GM12878 (cell line): ENCODE data around the gene ACSL1. TPM values are rescaled to one million over a fixed set of nuclear protein-coding genes. Genes with fewer than 3 reads are reported as not detected.

Experiments
- ATAC-seq: fragments of 200-7000 bp; cut with Tn5 transposase; 3 replicates; pipeline ENCODE4 v1.9.1; 2020; ENCODE audit warnings: mild to moderate bottlenecking, moderate library complexity
- BruUV-seq: library from RNA; stranded (reverse); fragments of 400-500 nt; replicated peaks from 2 replicates; lab custom pipeline; 2021; lab: Mats Ljungman, UMichigan
- CTCF ChIA-PET: fragments of 300-600 bp; sonication (Branson Sonifier 250); formaldehyde crosslinking; extraction: SDS; loops from one replicate; lab custom pipeline; 2021; ENCODE audit warnings: inconsistent platforms; lab: Yijun Ruan, JAX
- POLR2A ChIA-PET: fragments of 350-600 bp; formaldehyde crosslinking; extraction: SDS; loops from one replicate; lab custom pipeline; 2021; ENCODE audit warnings: inconsistent platforms; lab: Charles Lee
- RAD21 ChIA-PET: fragments of 300-600 bp; sonication (Branson Sonifier 250); formaldehyde crosslinking; loops from one replicate; lab custom pipeline; 2023; ENCODE audit warnings: antibody characterized with exemption; ENCODE audit not compliant: unreplicated experiment; lab: Charles Lee
- SMC1A ChIA-PET: fragments of 300-600 bp; sonication (Branson Sonifier 250); formaldehyde crosslinking; loops from one replicate; lab custom pipeline; 2023; ENCODE audit not compliant: unreplicated experiment, uncharacterized antibody; lab: Charles Lee
- DNase-seq: peaks from one replicate; pipeline ENCODE4 v3.0.0-alpha.2; 2011; ENCODE audit warnings: low read depth, low spot score
- FAIRE-seq: peaks from 3 replicates; lab custom pipeline; 2011; peaks lifted over from hg19 to GRCh38; lab: Jason Lieb, UNC
- H2AFZ ChIP-seq: 2 replicates; pipeline ENCODE4 v1.6.0; 2011; ENCODE audit warnings: low read depth, low read length, control low read depth; ENCODE audit not compliant: control insufficient read depth
- H3K27ac ChIP-seq: 2 replicates; pipeline ENCODE4 v1.5.1; 2011; ENCODE audit warnings: control low read depth; ENCODE audit not compliant: control insufficient read depth, insufficient read depth
- H3K27me3 ChIP-seq, 2 experiments: replicated peaks in 1 of 2; 2 replicates each; pipeline versions ENCODE4 v1.6.0 to v1.6.1; 2011; ENCODE audit warnings: low read length in 1 of 2; ENCODE audit not compliant: control insufficient read depth in 2 of 2, insufficient read depth in 2 of 2
- H3K36me3 ChIP-seq, 2 experiments: 2 replicates each; pipeline ENCODE4 v1.5.1; 2011; ENCODE audit warnings: low read length in 1 of 2; ENCODE audit not compliant: control insufficient read depth in 2 of 2, insufficient read depth in 2 of 2
- H3K4me1 ChIP-seq: 2 replicates; pipeline ENCODE4 v1.6.1; 2011; ENCODE audit warnings: mild to moderate bottlenecking, low read length, moderate library complexity, mixed read lengths; ENCODE audit not compliant: control insufficient read depth, insufficient read depth
- H3K4me2 ChIP-seq: 2 replicates; pipeline ENCODE4 v1.6.0; 2011; ENCODE audit warnings: control low read depth; ENCODE audit not compliant: control insufficient read depth, insufficient read depth
- H3K4me3 ChIP-seq: fragments of 200-600 bp; sonication (generic); 2 replicates; pipeline ENCODE4 v1.5.1; 2016
- H3K79me2 ChIP-seq: 2 replicates; pipeline ENCODE4 v1.6.0; 2011; ENCODE audit warnings: low read length; ENCODE audit not compliant: control insufficient read depth, insufficient read depth
- H3K9ac ChIP-seq: 2 replicates; pipeline ENCODE4 v1.8.0; 2011; ENCODE audit warnings: low read length, control low read depth, mixed read lengths; ENCODE audit not compliant: control insufficient read depth, insufficient read depth
- H3K9me3 ChIP-seq: replicated peaks from 3 replicates; pipeline ENCODE4 v1.5.1; 2011; ENCODE audit warnings: mild to moderate bottlenecking, low read length; ENCODE audit not compliant: control insufficient read depth, insufficient read depth
- H4K20me1 ChIP-seq: 2 replicates; pipeline ENCODE4 v1.6.0; 2011; ENCODE audit not compliant: control insufficient read depth, insufficient read depth
- CBX5 ChIP-seq: sonication (generic); IDR thresholded peaks from 2 replicates; pipeline ENCODE4 v1.6.1; 2016; ENCODE audit warnings: low read depth, moderate library complexity, mild to moderate bottlenecking, inconsistent platforms
- CREB1 ChIP-seq: IDR thresholded peaks from 2 replicates; pipeline ENCODE4 v1.6.1; 2012; ENCODE audit warnings: low read depth, mild to moderate bottlenecking, inconsistent platforms
- DPF2 ChIP-seq: fragments of 450-650 bp; IDR thresholded peaks from 2 replicates; pipeline ENCODE4 v1.6.1; 2017; ENCODE audit warnings: mild to moderate bottlenecking
- EED ChIP-seq: sonication (generic); IDR thresholded peaks from 2 replicates; pipeline ENCODE4 v1.6.1; 2016; ENCODE audit warnings: antibody characterized with exemption, low read depth
- ESRRA ChIP-seq: IDR thresholded peaks from 2 replicates; pipeline ENCODE4 v1.6.1; 2012; ENCODE audit warnings: mild to moderate bottlenecking, low read length, improper control_type of control experiment
- ETV6 ChIP-seq, 2 experiments: fragments of 450-650 bp in 1 of 2; IDR thresholded peaks in 1 of 2; conservative IDR thresholded peaks in 1 of 2; 2 replicates each; pipeline ENCODE4 v1.6.1; 2014; ENCODE audit warnings: antibody characterized with exemption in 1 of 2, borderline replicate concordance in 1 of 2, low read depth in 1 of 2, mild to moderate bottlenecking in 1 of 2, moderate library complexity in 1 of 2
- GABPA ChIP-seq: IDR thresholded peaks from 2 replicates; pipeline ENCODE4 v1.6.1; 2014; ENCODE audit warnings: antibody characterized with exemption, low read depth, mild to moderate bottlenecking, inconsistent platforms
- IKZF1 ChIP-seq: fragments of 450-650 bp; conservative IDR thresholded peaks from 2 replicates; pipeline ENCODE4 v1.6.1; 2017; ENCODE audit warnings: antibody characterized with exemption, mild to moderate bottlenecking
- LARP7 ChIP-seq: fragments of 450-650 bp; IDR thresholded peaks from 2 replicates; pipeline ENCODE4 v1.6.1; 2017; ENCODE audit warnings: mild to moderate bottlenecking
- MAX ChIP-seq: IDR thresholded peaks from 2 replicates; pipeline ENCODE4 v1.6.1; 2012; ENCODE audit warnings: low read depth, low read length, improper control_type of control experiment
- RAD21 ChIP-seq: IDR thresholded peaks from 2 replicates; pipeline ENCODE4 v1.6.1; 2011; ENCODE audit warnings: mild to moderate bottlenecking, low read depth, low read length, moderate library complexity; ENCODE audit not compliant: insufficient read depth
- RELA ChIP-seq: fragments of 450-650 bp; IDR thresholded peaks from 2 replicates; pipeline ENCODE4 v1.8.0; 2014; ENCODE audit warnings: borderline replicate concordance; ENCODE audit not compliant: partially characterized antibody
- SRF ChIP-seq, 2 experiments: IDR thresholded peaks; 2 replicates each; pipeline ENCODE4 v1.6.1; 2011; ENCODE audit warnings: low read depth in 2 of 2, low read length in 2 of 2, mild to moderate bottlenecking in 1 of 2, moderate library complexity in 1 of 2
- TARDBP ChIP-seq: IDR thresholded peaks from 2 replicates; pipeline ENCODE4 v1.6.1; 2016; ENCODE audit warnings: borderline replicate concordance
- TCF3 ChIP-seq: IDR thresholded peaks from 2 replicates; pipeline ENCODE4 v1.6.1; 2012; ENCODE audit warnings: low read depth, mild to moderate bottlenecking, low read length, borderline replicate concordance; ENCODE audit not compliant: insufficient read depth
- ZBED1 ChIP-seq: IDR thresholded peaks from 2 replicates; pipeline ENCODE4 v1.6.1; 2016; ENCODE audit warnings: borderline replicate concordance
- ZNF217 ChIP-seq: fragments of 450-650 bp; IDR thresholded peaks from 2 replicates; pipeline ENCODE4 v1.6.1; 2017; ENCODE audit warnings: antibody characterized with exemption, mild to moderate bottlenecking
- WGBS: methylation state at CpG from one replicate; pipeline ENCODE4 v1.1.6; 2016; ENCODE audit warnings: low lambda C conversion rate; ENCODE audit not compliant: insufficient replicate concordance, insufficient coverage; ENCODE audit errors: missing lambda C conversion rate; 5-methylcytosine and 5-hydroxymethylcytosine counted together
- in situ Hi-C: fragments of 300-500 bp; cut with MboI; formaldehyde crosslinking; loops from 9 replicates; pipeline ENCODE4 v1.14.3; 2018; ENCODE audit warnings: mixed read lengths
- intact Hi-C: fragments of 100-400 bp; cut with micrococcal nuclease; formaldehyde crosslinking; loops from one replicate; pipeline ENCODE4 v1.14.2; 2022; ENCODE audit not compliant: unreplicated experiment
- polyA plus RNA-seq, 11 experiments: library from polyadenylated mRNA; depleted of rRNA in 4 of 11; unstranded in 6 of 11; stranded (reverse) in 5 of 11; fragments of >200 nt; fragmentation: Nextera tagmentation in 4 of 11; fragmentation: Illumina TruSeq in 1 of 11; extraction: Ambion mirVana in 4 of 11; extraction: Trizol in 1 of 11; gene quantifications; 1 replicate in 1 of 11; 2 replicates in 10 of 11; pipeline versions ENCODE4 v1.2.1 to v1.2.3, GENCODE V29; 2011 to 2016; ENCODE audit warnings: inconsistent platforms in 2 of 11, missing spikeins in 2 of 11, low read depth in 1 of 11
- total RNA-seq, 4 experiments: library from RNA; depleted of rRNA in 3 of 4; stranded (reverse); fragments of >200 nt in 3 of 4; fragmentation: Illumina TruSeq in 1 of 4; extraction: Trizol in 1 of 4; gene quantifications; 2 replicates each; pipeline versions ENCODE4 v1.2.1 to v1.2.3, GENCODE V29; 2013 to 2021
- TF ChIP-seq, protein P1 (sequence below): fragments of 150-350 bp; IDR thresholded peaks from 2 replicates; pipeline ENCODE4 v1.6.1; 2016; ENCODE audit warnings: low read depth, low read length
- TF ChIP-seq, protein P2 (sequence below): fragments of 450-650 bp; IDR thresholded peaks from 2 replicates; pipeline ENCODE4 v1.6.1; 2017; ENCODE audit warnings: low read depth, mild to moderate bottlenecking, moderate library complexity

The ACSL1 gene
- total and polyA plus RNA-seq, 10 of the 15 experiments (the other 5 are each of a cell fraction or from before 2014, with no cell fraction given) = 30.7 to 68.1 (median 58.7) TPM

- Histone ChIP-seq H3K4me2 (peak overlapping the region; percentile 99), H3K36me3 (no peaks in the 10 kb centered on the region), H3K9ac (peak overlapping the region; percentile 70), H2AFZ (peak overlapping the region; percentile 55), H3K27ac (no peak overlapping the region; the same call in 1 of the 2 replicates), H4K20me1 (no peaks in the 10 kb centered on the region), H3K79me2 (peaks cover 38% of the 10 kb centered on the region), H3K9me3 (no peaks in the 10 kb centered on the region), H3K4me3 (peak overlapping the region; percentile 73), H3K4me1 (peaks cover 22% of the 10 kb centered on the region), H3K27me3 (no peaks in the 10 kb centered on the region)
- BruUV-seq = no TSS peak
- DNase-seq (no peak), FAIRE-seq (no peak), ATAC-seq (peak; percentile 30)
- in situ Hi-C loops (no loop called here), intact Hi-C loops (no loop called here)
- ChIA-PET RAD21 (interaction anchor here (1.3 to 6.9 kb wide), 4 partner anchors 11 to 81 kb away, joined by 5 to 47 read pairs (median 17); no protein-coding TSS in a partner anchor), SMC1A (interaction anchor here (1.4 to 3.5 kb wide), 3 partner anchors 12 to 21 kb away, joined by 3 to 31 read pairs (median 6); no protein-coding TSS in a partner anchor), POLR2A (interaction anchor here (1.0 to 1.6 kb wide), 2 partner anchors 10 to 71 kb away, joined by 3 to 4 read pairs; no protein-coding TSS in a partner anchor), CTCF (interaction anchor here (1.2 kb wide), 1 partner anchor 25 kb away, joined by 3 read pairs; no protein-coding TSS in a partner anchor)
- 13% methylated on average over 15 of the region's 15 CpGs for WGBS
- TF ChIP-seq SRF (IDR thresholded peaks at IDR 0.05; ENCODE audit: low read depth in 2 of 2, low read length in 2 of 2) = no peak
- TF ChIP-seq IKZF1 = peak; percentile 12; the same call in 1 of the 2 replicates
- 0 out of 2 replicates have a peak, but pooled peaks have one; percentile 7 for TF ChIP-seq LARP7
- no peak for TF ChIP-seq ZNF217
- TF ChIP-seq MAX = 0 out of 2 replicates have a peak, but pooled peaks have one; percentile 2
- TF ChIP-seq GABPA = no peak
- no peak for TF ChIP-seq CREB1
- TF ChIP-seq CBX5 = 0 out of 2 replicates have a peak, but pooled peaks have one; percentile 3
- no peak for TF ChIP-seq RAD21
- 0 out of 2 replicates have a peak, but pooled peaks have one; percentile 61 for TF ChIP-seq DPF2
- TF ChIP-seq, protein P1, sequence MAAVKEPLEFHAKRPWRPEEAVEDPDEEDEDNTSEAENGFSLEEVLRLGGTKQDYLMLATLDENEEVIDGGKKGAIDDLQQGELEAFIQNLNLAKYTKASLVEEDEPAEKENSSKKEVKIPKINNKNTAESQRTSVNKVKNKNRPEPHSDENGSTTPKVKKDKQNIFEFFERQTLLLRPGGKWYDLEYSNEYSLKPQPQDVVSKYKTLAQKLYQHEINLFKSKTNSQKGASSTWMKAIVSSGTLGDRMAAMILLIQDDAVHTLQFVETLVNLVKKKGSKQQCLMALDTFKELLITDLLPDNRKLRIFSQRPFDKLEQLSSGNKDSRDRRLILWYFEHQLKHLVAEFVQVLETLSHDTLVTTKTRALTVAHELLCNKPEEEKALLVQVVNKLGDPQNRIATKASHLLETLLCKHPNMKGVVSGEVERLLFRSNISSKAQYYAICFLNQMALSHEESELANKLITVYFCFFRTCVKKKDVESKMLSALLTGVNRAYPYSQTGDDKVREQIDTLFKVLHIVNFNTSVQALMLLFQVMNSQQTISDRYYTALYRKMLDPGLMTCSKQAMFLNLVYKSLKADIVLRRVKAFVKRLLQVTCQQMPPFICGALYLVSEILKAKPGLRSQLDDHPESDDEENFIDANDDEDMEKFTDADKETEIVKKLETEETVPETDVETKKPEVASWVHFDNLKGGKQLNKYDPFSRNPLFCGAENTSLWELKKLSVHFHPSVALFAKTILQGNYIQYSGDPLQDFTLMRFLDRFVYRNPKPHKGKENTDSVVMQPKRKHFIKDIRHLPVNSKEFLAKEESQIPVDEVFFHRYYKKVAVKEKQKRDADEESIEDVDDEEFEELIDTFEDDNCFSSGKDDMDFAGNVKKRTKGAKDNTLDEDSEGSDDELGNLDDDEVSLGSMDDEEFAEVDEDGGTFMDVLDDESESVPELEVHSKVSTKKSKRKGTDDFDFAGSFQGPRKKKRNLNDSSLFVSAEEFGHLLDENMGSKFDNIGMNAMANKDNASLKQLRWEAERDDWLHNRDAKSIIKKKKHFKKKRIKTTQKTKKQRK = no peak
- no peak for TF ChIP-seq ESRRA
- TF ChIP-seq ZBED1 = 0 out of 2 replicates have a peak, but pooled peaks have one; percentile 25
- TF ChIP-seq TCF3 = no peak
- TF ChIP-seq ETV6 (conservative IDR thresholded peaks at IDR 0.05 in 1 of 2, IDR thresholded peaks at IDR 0.05 in 1 of 2; ENCODE audit: borderline replicate concordance in 1 of 2, low read depth in 1 of 2) = 0 out of 4 replicates have a peak, but pooled peaks of 1 of the 2 experiments have one; percentile 17
- no peak for TF ChIP-seq TARDBP
- TF ChIP-seq, protein P2, sequence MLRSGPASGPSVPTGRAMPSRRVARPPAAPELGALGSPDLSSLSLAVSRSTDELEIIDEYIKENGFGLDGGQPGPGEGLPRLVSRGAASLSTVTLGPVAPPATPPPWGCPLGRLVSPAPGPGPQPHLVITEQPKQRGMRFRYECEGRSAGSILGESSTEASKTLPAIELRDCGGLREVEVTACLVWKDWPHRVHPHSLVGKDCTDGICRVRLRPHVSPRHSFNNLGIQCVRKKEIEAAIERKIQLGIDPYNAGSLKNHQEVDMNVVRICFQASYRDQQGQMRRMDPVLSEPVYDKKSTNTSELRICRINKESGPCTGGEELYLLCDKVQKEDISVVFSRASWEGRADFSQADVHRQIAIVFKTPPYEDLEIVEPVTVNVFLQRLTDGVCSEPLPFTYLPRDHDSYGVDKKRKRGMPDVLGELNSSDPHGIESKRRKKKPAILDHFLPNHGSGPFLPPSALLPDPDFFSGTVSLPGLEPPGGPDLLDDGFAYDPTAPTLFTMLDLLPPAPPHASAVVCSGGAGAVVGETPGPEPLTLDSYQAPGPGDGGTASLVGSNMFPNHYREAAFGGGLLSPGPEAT = no peak
- no peak for TF ChIP-seq RELA
- TF ChIP-seq EED = no peak
Measured at GRCh38 chr4:184826691-184827270, 1.0 kb upstream of the ACSL1 start.
